Measurements from ENCODE around the gene TMEM40. TPM values are rescaled to one million over a fixed set of nuclear protein-coding genes. Genes with fewer than 3 reads are reported as not detected.
"Not testable (repeated sequence)": the region's sequence is repeated elsewhere in the genome, so short reads cannot be mapped to it uniquely, and the experiment has no call there.

Gene TMEM40
- total RNA-seq, 1 experiment from 2014 or later, result not detected

DNA sequence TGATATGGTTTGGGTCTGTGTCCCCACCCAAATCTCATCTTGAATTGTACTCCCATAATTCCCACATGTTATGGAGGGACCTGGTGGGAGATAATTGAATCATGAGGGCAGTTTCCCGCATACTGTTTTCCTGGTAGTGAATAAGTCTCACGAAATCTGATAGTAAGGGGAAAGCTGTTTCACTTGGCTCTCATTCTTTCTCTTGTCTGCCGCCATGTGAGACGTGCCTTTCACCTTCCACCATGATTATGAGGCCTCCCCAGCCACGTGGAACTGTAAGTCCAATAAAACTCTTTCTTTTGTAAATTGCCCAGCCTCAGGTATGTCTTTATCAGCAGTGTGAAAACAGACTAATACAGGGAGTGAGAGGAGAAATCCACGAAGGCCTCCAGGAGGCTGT lies 16.9 kb upstream of the TMEM40 start:
- DNase-seq (ENCODE audit: low read depth), result not testable (repeated sequence)

- no peak for DNase-seq (ENCODE audit: low read depth)
These were observed 16.2 kb upstream of the TMEM40 start for GRCh38 chr3:12775226-12775625.

DNA sequence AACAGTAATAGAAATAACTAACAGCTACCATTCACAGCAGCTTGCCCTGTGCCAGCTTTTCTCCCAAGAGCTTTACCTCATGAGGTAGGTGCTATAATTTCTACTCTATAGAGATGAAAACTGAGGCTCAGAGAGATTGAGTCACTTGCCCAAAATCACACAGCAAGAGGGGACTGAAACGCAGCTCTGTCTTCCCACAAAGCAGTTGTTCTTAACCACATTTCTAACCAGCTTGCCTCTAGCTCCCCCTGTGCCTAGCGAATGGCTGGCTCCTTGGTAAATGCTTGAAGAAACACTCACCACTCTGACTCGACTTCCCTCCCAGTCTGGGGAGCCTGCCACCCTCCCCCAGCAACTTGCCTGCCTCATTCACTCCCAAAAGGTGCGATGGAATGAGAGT lies 15.6 kb upstream of the TMEM40 start:
- no peak for DNase-seq (ENCODE audit: low read depth)

DNA sequence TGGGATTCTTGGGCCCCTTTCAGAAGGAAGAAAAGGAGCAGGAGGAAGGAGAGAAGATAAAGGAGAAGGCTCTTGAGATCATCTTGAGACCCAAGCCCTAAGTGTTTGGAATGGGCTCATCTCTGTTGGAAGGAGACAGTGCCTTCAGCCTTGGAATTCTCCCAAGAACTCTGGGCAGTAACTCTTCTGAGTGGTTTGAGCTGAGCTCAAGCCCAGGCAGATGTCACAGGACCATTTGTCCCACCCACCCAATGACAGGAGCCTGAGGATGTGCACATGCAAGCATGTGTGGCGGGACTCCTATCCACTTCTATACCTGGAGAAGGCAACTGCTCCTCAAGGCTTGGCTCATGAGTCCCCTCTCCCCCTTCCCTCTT lies 14.6 kb upstream of the TMEM40 start:
- no peak for DNase-seq (ENCODE audit: low read depth)

DNA sequence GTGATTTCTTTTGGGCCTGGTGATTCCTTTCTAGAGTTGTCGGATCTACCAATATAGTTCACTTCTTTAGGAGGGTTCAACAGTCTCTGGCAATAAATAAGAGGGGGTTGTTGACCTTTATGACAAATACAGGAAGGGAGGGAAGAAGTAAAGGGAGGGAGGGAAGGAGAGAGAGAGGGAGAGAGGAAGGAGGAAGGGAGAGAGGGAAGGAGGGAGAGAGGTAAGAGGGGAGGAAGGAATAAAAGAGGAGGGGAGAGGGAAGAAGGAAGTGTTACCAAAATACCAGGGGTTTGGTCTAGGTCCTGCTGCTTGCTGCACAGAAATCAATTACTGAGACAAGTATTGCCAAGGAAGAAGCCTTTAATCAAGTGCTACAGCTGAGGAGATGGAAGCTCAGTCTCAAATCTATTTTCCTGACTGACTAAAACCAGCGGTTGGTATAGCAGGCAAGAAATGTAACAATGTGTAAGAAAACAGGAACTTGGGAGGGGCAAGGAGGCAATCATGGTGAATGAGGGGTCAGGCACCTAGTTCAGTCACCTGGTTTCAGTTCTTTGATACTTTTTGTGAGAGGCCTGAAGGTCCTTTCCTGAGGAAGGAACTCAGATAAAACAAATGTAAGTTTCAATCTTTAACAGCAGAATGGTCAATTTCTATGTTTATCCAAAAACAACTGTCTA lies 14.1 kb upstream of the TMEM40 start:
- no peak for DNase-seq (ENCODE audit: low read depth)

DNA sequence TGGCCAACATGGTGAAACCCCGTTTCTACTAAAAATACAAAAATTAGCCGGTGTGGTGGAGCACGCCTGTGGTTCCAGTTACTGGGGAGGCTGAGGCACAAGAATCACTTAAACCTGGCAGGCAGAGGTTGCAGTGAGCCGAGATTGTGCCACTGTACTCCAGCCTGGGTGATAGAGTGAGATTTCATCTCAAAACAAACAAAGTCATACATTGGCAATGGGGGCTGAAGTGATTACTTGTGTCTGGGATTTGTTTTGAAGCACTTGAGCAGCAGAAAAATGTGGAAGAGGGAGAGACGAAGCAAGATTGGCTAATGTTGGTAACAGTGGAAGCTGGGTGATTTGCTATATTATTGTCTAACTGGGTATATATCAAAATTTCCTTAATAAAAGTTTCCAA lies 13.4 kb upstream of the TMEM40 start:
- DNase-seq (ENCODE audit: low read depth), result no peak

GRCh38 chr3:12771236-12771635 lies 12.2 kb upstream of the TMEM40 start:
- no peak for DNase-seq (ENCODE audit: low read depth)

- DNase-seq (ENCODE audit: low read depth), result no peak
These were observed 10.7 kb upstream of the TMEM40 start for GRCh38 chr3:12769761-12770160.

DNA sequence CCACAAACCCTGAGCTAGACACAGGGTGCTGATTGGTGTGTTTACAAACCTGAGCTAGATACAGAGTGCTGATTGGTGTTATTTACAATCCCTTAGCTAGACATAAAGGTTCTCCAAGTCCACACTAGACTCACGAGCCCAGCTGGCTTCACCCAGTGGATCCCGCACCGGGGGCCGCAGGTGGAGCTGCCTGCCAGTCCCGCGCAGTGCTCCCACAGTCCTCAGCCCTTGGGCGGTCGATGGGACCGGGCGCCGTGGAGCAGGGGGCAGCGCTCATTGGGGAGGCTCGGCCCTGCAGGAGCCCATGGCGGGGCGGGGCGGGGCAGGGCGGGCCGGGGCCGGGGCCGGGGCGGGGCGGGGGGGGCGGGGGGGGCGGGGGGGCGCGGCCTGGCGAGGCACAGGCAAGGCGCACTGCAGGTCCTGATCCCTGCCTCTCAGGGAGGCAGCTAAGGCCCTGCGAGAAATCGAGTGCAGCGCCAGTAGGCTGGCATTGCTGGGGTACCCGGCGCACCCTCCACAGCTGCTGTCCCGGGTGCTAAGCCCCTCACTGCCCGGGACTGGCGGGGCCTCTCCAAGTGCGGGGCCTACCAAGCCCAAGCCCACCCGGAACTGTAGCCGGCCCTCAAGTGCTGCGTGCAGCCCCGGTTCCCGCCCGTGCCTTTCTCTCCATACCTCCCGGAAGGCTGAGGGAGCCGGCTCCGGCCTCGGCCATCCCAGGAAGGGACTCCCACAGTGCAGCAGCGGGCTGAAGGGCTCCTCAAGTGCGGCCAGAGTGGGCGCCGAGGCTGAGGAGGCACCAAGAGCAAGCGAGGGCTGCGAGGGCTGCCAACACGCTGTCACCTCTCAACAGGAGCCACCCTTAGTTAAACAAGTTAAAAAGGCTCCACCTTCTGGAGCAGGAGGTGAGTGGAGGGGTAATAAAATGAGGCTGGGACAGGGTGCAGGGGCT lies 9.8 kb upstream of the TMEM40 start:
- DNase-seq (ENCODE audit: low read depth), result no peak

- no peak for DNase-seq (ENCODE audit: low read depth)
These were observed 7.5 kb upstream of the TMEM40 start for GRCh38 chr3:12766541-12766940.

DNA sequence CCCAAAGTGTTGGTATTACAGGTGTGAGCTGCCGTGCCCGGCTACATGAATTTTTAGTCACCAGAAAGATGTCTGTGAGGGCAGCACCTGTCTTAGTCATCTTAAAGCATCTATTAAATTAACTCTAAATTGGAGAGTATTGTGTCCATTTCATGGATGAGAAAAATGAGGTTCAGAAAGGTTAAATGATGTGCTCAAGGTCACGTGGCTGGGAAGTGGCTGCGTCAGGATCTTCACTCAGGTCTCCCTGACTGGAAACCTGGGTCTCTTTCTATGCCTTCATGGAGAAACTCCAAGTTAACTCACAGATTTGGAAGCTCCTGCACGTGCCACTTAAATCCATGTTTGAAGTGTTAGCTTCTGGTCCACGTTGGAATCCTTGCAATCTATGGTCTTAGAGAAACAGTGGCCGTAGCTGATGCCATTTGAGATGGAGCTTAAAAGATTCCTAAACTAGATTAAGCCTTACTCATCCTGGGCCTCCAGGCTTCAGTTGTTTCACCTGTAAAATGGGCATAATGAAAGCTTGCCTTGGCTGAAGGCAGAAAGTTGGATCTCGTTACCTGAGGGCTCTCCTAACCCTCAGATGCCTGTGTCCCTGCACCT lies 5.2 kb upstream of the TMEM40 start:
- DNase-seq (ENCODE audit: low read depth), result no peak

DNA sequence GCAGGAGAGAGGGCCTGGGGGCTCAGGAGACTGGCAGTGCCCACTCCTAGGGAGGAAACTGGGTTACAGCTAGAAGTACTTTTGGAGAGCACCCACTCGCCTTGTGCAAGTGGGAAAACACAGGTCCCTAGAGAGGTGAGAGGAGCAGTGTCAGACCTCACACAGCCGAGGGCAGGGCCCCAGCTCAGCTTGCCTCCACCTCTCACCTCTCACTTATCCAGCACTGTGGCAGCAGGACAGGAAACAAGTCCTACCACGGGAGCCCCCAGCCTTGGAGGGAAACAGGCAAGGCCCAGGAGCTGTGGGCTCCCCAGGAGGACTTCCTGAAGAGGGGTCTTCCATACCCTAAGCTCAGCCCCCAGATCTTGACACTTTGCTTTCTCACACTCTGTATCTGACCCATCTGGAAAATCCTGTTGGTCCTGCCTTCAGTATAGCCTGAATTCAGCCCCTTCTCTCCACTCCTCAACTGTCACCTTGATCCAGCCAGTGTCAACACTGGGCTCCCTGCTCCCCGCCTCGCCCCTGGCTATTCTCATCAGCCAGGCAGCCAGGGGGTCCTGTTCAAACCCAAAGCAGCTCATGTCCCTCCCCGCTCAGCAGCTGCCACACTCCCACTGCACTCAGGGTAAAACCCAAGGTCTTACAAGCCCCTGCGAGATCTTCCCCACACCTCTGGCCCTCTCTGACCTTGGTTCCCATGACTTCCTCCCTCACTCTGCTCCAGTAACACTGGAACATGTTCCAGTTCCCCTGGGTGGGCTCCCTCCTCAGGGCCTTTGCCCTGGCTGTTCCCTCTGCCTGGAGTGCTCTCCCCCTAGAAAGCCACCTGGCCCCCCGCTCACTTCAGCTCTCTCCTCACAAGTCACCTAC lies 870 bp upstream of the TMEM40 start:
- no peak for DNase-seq (ENCODE audit: low read depth)

DNA sequence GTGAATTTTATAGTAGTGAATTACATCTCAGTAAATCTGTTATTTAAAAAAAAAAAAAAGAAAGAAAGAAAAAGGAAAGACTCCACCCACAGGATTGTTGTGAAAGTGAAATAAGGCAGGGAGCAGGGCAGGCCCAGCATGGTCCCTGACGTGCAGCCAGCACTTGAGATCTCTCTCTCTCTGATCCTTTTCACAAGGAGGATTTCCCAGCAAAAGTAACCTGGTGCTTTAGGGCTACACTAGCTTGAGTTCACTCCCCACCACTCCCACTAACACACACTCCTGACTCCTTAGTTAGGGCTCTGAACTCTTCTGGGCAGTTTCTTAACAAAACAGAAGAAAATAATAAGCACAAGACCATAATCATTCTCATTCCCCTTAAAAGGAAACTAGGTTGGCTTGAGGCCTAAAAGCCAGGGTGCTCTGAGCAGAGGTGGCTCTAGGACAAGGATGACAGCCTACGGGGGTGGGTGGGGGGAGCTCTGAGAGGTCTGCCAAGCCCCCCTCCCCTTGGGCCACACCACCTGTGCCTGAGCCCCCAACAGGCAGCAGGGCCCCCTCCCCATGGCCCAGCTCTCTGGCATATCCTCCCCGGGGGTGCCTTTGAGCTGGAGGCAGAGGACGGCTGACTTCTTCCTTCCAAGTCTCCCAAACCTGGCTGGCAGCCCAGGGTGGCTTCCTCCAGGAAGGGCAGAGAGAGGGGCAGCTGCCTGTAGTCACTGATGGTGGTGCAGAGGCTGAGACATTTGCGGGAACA lies 856 bp downstream of the TMEM40 start:
- peak; percentile 27 for DNase-seq (ENCODE audit: low read depth)

DNA sequence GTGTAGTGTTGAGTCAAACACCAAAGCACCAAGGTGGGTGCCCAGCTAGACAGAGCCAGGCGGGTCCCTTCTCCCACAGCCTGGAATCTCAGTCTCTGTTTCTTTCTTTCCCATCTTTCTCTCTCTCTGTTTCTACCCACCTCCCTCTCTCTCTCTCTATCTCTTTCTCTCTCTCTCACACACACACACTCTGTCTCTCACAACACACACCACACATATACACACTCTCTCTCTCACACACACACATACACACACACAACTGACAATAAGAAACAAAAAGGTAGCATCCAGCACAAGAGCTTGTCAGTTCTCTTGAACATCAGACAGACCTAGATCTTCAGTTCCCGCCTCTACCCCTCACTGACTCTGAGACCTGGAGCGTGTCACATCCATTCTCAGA lies 2.4 kb downstream of the TMEM40 start:
- no peak for DNase-seq (ENCODE audit: low read depth)

DNA sequence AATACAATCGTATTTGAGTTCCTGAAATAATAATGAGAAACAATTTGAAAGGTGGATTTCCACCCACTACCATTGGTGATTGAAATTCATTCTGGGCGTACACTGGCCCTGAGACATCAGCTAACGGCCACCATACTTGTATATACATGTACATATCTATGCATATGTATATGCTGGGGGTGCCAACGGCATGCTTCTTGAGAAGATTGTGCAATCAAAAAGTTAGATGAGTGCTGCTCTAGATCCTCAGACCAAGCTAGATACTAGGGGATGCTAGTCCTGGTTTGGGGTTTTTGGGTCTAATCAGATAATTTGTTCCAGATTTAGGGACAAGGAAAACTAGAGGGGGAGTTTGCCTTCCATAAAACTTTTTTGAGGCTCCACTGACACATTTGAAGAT lies 2.9 kb downstream of the TMEM40 start:
- no peak for DNase-seq (ENCODE audit: low read depth)

GRCh38 chr3:12755754-12756153 lies 3.3 kb downstream of the TMEM40 start:
- no peak for DNase-seq (ENCODE audit: low read depth)

GRCh38 chr3:12754313-12754712 lies 4.7 kb downstream of the TMEM40 start:
- DNase-seq (ENCODE audit: low read depth), result no peak

GRCh38 chr3:12753275-12754028 lies 5.6 kb downstream of the TMEM40 start:
- no peak for DNase-seq (ENCODE audit: low read depth)

DNA sequence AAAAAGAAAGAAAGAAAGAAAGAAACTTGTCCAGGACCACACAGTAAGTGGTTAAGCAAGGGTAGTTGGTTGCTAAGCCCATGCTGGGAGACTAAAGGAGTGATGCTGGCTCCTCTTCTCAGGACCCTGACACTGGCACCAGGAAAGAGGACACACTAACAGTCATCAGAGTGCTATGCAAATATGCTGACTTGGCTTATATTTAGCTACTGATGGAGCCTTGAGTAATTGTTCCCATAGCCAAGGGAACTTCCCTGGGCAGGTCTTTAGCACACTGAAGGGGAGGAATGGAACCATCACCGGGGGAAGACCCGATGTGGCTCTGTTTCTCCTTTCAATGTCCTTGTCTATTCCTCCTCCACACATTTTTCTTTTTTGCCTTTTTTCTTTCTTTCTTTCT lies 6.2 kb downstream of the TMEM40 start:
- no peak for DNase-seq (ENCODE audit: low read depth)

DNA sequence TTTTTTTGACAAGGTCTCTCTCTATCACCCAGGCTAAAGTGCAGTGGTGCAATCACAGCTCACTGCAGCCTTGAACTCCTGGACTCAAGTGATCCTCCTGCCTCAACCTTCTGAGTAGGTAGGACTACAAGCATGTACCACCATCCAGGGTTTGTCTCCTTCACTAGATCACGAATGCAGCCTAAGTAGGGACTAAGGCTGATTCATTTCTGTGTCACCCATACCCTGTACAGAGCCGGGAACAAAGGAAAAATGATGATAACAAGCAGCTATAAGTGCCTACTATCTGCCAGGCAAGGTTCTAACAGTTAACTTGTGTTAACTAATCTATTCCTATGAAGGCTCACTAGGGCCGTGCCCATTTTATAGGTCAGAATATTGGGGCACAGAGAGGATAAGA lies 7.0 kb downstream of the TMEM40 start:
- no peak for DNase-seq (ENCODE audit: low read depth)
